Memory B cell (primary cell): ENCODE data around the gene RTCB.

ENCODE experiments used
- ATAC-seq: fragments of 150-1000 bp; cut with Tn5 transposase; 2 replicates; pipeline ENCODE4 v1.10.0; 2021; ENCODE audit warnings: low read depth, mild to moderate bottlenecking, moderate library complexity
- DNase-seq, 2 donors: peaks; one replicate each; pipeline ENCODE4 v3.0.0; 2022; ENCODE audit warnings: low spot score in 2 of 2
- H3K27ac Mint-ChIP-seq: one replicate; pipeline ENCODE4 v1.8.0; 2022; ENCODE audit warnings: mild to moderate bottlenecking, moderate library complexity, mixed read lengths
- H3K27me3 Mint-ChIP-seq: one replicate; pipeline ENCODE4 v1.8.0; 2022; ENCODE audit warnings: mixed read lengths
- H3K36me3 Mint-ChIP-seq: one replicate; pipeline ENCODE4 v1.8.0; 2022; ENCODE audit warnings: mild to moderate bottlenecking, mixed read lengths
- H3K4me1 Mint-ChIP-seq: one replicate; pipeline ENCODE4 v1.8.0; 2022; ENCODE audit warnings: mixed read lengths
- H3K4me3 Mint-ChIP-seq: one replicate; pipeline ENCODE4 v1.8.0; 2022; ENCODE audit warnings: mild to moderate bottlenecking, moderate library complexity, mixed read lengths
- H3K9me3 Mint-ChIP-seq: one replicate; pipeline ENCODE4 v1.8.0; 2022; ENCODE audit warnings: mixed read lengths

The RTCB gene

GRCh38 chr22:32410459-32410858 is 1.6 kb downstream of the RTCB start:
- Mint-ChIP-seq H3K4me1 (peaks cover 29% of the 10 kb centered on the region), H3K36me3 (peaks cover 13% of the 10 kb centered on the region), H3K27me3 (peaks cover 2% of the 10 kb centered on the region), H3K4me3 (peak overlapping the region; percentile 95), H3K27ac (peak overlapping the region; percentile 96), H3K9me3 (no peaks in the 10 kb centered on the region)
- ATAC-seq, result no peak
- DNase-seq, result no peak

GRCh38 chr22:32409977-32410376 is 2.1 kb downstream of the RTCB start:
- no peak for ATAC-seq
- no peak for DNase-seq
- peak overlapping the region; percentile 68 for H3K4me3 Mint-ChIP-seq
- peak overlapping the region; percentile 89 for H3K27ac Mint-ChIP-seq
- H3K9me3 Mint-ChIP-seq, result no peaks in the 10 kb centered on the region
- no peaks in the 10 kb centered on the region for H3K27me3 Mint-ChIP-seq
- peaks cover 29% of the 10 kb centered on the region for H3K4me1 Mint-ChIP-seq
- H3K36me3 Mint-ChIP-seq, result peaks cover 13% of the 10 kb centered on the region

- H3K4me1 Mint-ChIP-seq, result peaks cover 29% of the 10 kb centered on the region
- H3K36me3 Mint-ChIP-seq, result peaks cover 14% of the 10 kb centered on the region
Observed at GRCh38 chr22:32407936-32408335, 4.1 kb downstream of the RTCB start.

GRCh38 chr22:32407312-32407711 is 4.7 kb downstream of the RTCB start:
- DNase-seq (peak in 1 of 2 donors; percentile 44), ATAC-seq (peak; percentile 83)
- Mint-ChIP-seq H3K27me3 (no peaks in the 10 kb centered on the region), H3K9me3 (no peaks in the 10 kb centered on the region), H3K4me1 (peaks cover 26% of the 10 kb centered on the region), H3K4me3 (peak overlapping the region; percentile 32), H3K27ac (peak overlapping the region; percentile 39), H3K36me3 (peaks cover 14% of the 10 kb centered on the region)

More at GRCh38 chr22:32407936-32408335, 4.1 kb downstream of the RTCB start:
- H3K9me3 Mint-ChIP-seq, result no peaks in the 10 kb centered on the region
- DNase-seq (no peak), ATAC-seq (no peak)
- H3K27me3 Mint-ChIP-seq, result no peaks in the 10 kb centered on the region
- H3K4me3 Mint-ChIP-seq, result no peak overlapping the region
- peak overlapping the region; percentile 60 for H3K27ac Mint-ChIP-seq

- no peak overlapping the region for H3K27ac Mint-ChIP-seq
- DNase-seq, result no peak
- H3K36me3 Mint-ChIP-seq, result peaks cover 20% of the 10 kb centered on the region
Observed at GRCh38 chr22:32404021-32404420, 8.0 kb downstream of the RTCB start.

GRCh38 chr22:32401486-32401885 is 10.6 kb downstream of the RTCB start:
- no peaks in the 10 kb centered on the region for H3K9me3 Mint-ChIP-seq
- H3K27ac Mint-ChIP-seq, result no peak overlapping the region
- DNase-seq, result no peak
- no peaks in the 10 kb centered on the region for H3K27me3 Mint-ChIP-seq
- no peak for ATAC-seq
- H3K4me3 Mint-ChIP-seq, result no peak overlapping the region
- H3K36me3 Mint-ChIP-seq, result peaks cover 17% of the 10 kb centered on the region
- no peaks in the 10 kb centered on the region for H3K4me1 Mint-ChIP-seq

More at GRCh38 chr22:32404021-32404420, 8.0 kb downstream of the RTCB start:
- H3K9me3 Mint-ChIP-seq, result no peaks in the 10 kb centered on the region
- no peak overlapping the region for H3K4me3 Mint-ChIP-seq
- H3K27me3 Mint-ChIP-seq, result no peaks in the 10 kb centered on the region
- no peak for ATAC-seq
- H3K4me1 Mint-ChIP-seq, result peaks cover 16% of the 10 kb centered on the region

- Mint-ChIP-seq H3K4me3 (no peak overlapping the region), H3K36me3 (peaks cover 37% of the 10 kb centered on the region), H3K4me1 (no peaks in the 10 kb centered on the region), H3K27me3 (no peaks in the 10 kb centered on the region), H3K9me3 (no peaks in the 10 kb centered on the region), H3K27ac (no peak overlapping the region)
- ATAC-seq (no peak), DNase-seq (no peak)
Observed at GRCh38 chr22:32396746-32397145, 15.3 kb downstream of the RTCB start.

- Mint-ChIP-seq H3K27me3 (no peaks in the 10 kb centered on the region), H3K36me3 (peaks cover 34% of the 10 kb centered on the region), H3K4me1 (no peaks in the 10 kb centered on the region), H3K9me3 (no peaks in the 10 kb centered on the region), H3K27ac (no peak overlapping the region), H3K4me3 (no peak overlapping the region)
- no peak for ATAC-seq
- no peak for DNase-seq
Observed at GRCh38 chr22:32396255-32396654, 15.8 kb downstream of the RTCB start.

GRCh38 chr22:32395107-32395506 is 16.9 kb downstream of the RTCB start:
- DNase-seq (no peak), ATAC-seq (no peak)
- Mint-ChIP-seq H3K4me1 (no peaks in the 10 kb centered on the region), H3K4me3 (no peak overlapping the region), H3K9me3 (no peaks in the 10 kb centered on the region), H3K27ac (no peak overlapping the region), H3K36me3 (peaks cover 34% of the 10 kb centered on the region), H3K27me3 (no peaks in the 10 kb centered on the region)

GRCh38 chr22:32389685-32390084 is 22.4 kb downstream of the RTCB start:
- H3K27ac Mint-ChIP-seq, result peak overlapping the region; percentile 42
- no peaks in the 10 kb centered on the region for H3K27me3 Mint-ChIP-seq
- DNase-seq (no peak), ATAC-seq (no peak)
- no peaks in the 10 kb centered on the region for H3K4me1 Mint-ChIP-seq
- no peak overlapping the region for H3K4me3 Mint-ChIP-seq
- H3K36me3 Mint-ChIP-seq, result peaks cover 40% of the 10 kb centered on the region
- H3K9me3 Mint-ChIP-seq, result no peaks in the 10 kb centered on the region

- ATAC-seq (no peak), DNase-seq (no peak)
- H3K9me3 Mint-ChIP-seq, result no peaks in the 10 kb centered on the region
- H3K4me3 Mint-ChIP-seq, result no peak overlapping the region
- no peak overlapping the region for H3K27ac Mint-ChIP-seq
- H3K4me1 Mint-ChIP-seq, result no peaks in the 10 kb centered on the region
- no peaks in the 10 kb centered on the region for H3K27me3 Mint-ChIP-seq
- H3K36me3 Mint-ChIP-seq, result peaks cover 25% of the 10 kb centered on the region
Observed at GRCh38 chr22:32385681-32386080, 26.4 kb downstream of the RTCB start.

- ATAC-seq, result no peak
- Mint-ChIP-seq H3K4me1 (no peaks in the 10 kb centered on the region), H3K27ac (no peak overlapping the region), H3K4me3 (no peak overlapping the region), H3K36me3 (peaks cover 4% of the 10 kb centered on the region), H3K9me3 (no peaks in the 10 kb centered on the region), H3K27me3 (no peaks in the 10 kb centered on the region)
- DNase-seq, result no peak
Observed at GRCh38 chr22:32380991-32381390, 31.1 kb downstream of the RTCB start.

- no peak overlapping the region for H3K4me3 Mint-ChIP-seq
- no peaks in the 10 kb centered on the region for H3K9me3 Mint-ChIP-seq
- no peak overlapping the region for H3K27ac Mint-ChIP-seq
- ATAC-seq (no peak), DNase-seq (no peak)
- no peaks in the 10 kb centered on the region for H3K4me1 Mint-ChIP-seq
- H3K36me3 Mint-ChIP-seq, result peaks cover 3% of the 10 kb centered on the region
- H3K27me3 Mint-ChIP-seq, result no peaks in the 10 kb centered on the region
Observed at GRCh38 chr22:32378707-32379272, 33.3 kb downstream of the RTCB start.

- H3K27ac Mint-ChIP-seq, result no peak overlapping the region
- DNase-seq (no peak), ATAC-seq (no peak)
- no peaks in the 10 kb centered on the region for H3K4me1 Mint-ChIP-seq
- no peaks in the 10 kb centered on the region for H3K27me3 Mint-ChIP-seq
- peaks cover 3% of the 10 kb centered on the region for H3K36me3 Mint-ChIP-seq
- H3K4me3 Mint-ChIP-seq, result no peak overlapping the region
- no peaks in the 10 kb centered on the region for H3K9me3 Mint-ChIP-seq
Observed at GRCh38 chr22:32376681-32377080, 35.4 kb downstream of the RTCB start.

- Mint-ChIP-seq H3K9me3 (no peaks in the 10 kb centered on the region), H3K36me3 (peaks cover 3% of the 10 kb centered on the region), H3K27ac (no peak overlapping the region), H3K4me1 (no peaks in the 10 kb centered on the region), H3K4me3 (no peak overlapping the region), H3K27me3 (no peaks in the 10 kb centered on the region)
- ATAC-seq, result no peak
- peak in 1 of 2 donors; percentile 3 for DNase-seq
Observed at GRCh38 chr22:32375678-32376450, 36.2 kb downstream of the RTCB start.
